ENCODE results near the gene AMMECR1. TPM values are rescaled to one million over a fixed set of nuclear protein-coding genes. Genes with fewer than 3 reads are reported as not detected.

AMMECR1 gene
- total and polyA plus RNA-seq, 2 of the 8 experiments (the other 6 are each of a cell fraction or from before 2014, with no cell fraction given) = 10.2 to 21.2 TPM

GRCh38 chrX:110326712-110327111 lies 8.8 kb upstream of the AMMECR1 start:
- Histone ChIP-seq H3K79me1 (ENCODE audit: low read depth, low read length) (no peaks in the 10 kb centered on the region), H3K4ac (replicated peaks; ENCODE audit: insufficient read length, low read depth, low read length) (no peak overlapping the region), H4K91ac (replicated peaks; ENCODE audit: insufficient read length, low read length) (no peak overlapping the region), H3K56ac (replicated peaks; ENCODE audit: insufficient read length, low read depth, low read length) (no peak overlapping the region), H3K9ac (replicated peaks in 1 of 4; ENCODE audit: extremely low read depth in 1 of 4, low read depth in 3 of 4, low read length in 3 of 4) (no peak overlapping the region), H3K23me2 (ENCODE audit: low read depth, low read length) (no peaks in the 10 kb centered on the region), H3K9me3 (ENCODE audit: insufficient read depth in 2 of 2, low read depth in 1 of 2, low read length in 1 of 2) (no peaks in the 10 kb centered on the region), H3K14ac (ENCODE audit: insufficient read length) (no peak overlapping the region), H3K23ac (ENCODE audit: insufficient read length) (no peak overlapping the region), H4K8ac (ENCODE audit: extremely low read depth, insufficient read depth, low read length) (no peak overlapping the region), H4K20me1 (replicated peaks in 1 of 2; ENCODE audit: control insufficient read depth in 1 of 2, insufficient read depth in 2 of 2, low read length in 2 of 2) (no peaks in the 10 kb centered on the region), H4K5ac (ENCODE audit: insufficient read length, low read depth, low read length) (no peak overlapping the region), H3K79me2 (ENCODE audit: control insufficient read depth in 1 of 2, insufficient read depth in 2 of 2, low read length in 2 of 2) (no peaks in the 10 kb centered on the region), H3K18ac (ENCODE audit: extremely low read depth, low read length) (no peak overlapping the region), H3K4me2 (ENCODE audit: insufficient read depth in 1 of 2, low read depth in 2 of 2, low read length in 2 of 2) (no peak overlapping the region), H2BK120ac (replicated peaks; ENCODE audit: low read depth, low read length) (no peak overlapping the region), H2BK12ac (ENCODE audit: low read depth, low read length) (no peak overlapping the region), H3K27me3 (replicated peaks in 1 of 4; ENCODE audit: control insufficient read depth in 3 of 4, extremely low read depth in 1 of 4, insufficient read depth in 3 of 4, low read length in 3 of 4) (no peaks in the 10 kb centered on the region), H3K27ac (ENCODE audit: low read depth, low read length) (no peak overlapping the region), H2BK15ac (ENCODE audit: low read length) (no peak overlapping the region), H3K4me3 (ENCODE audit: extremely low read depth in 1 of 4, insufficient read depth in 2 of 4, low read depth in 3 of 4, low read length in 4 of 4) (no peak overlapping the region), H2BK5ac (ENCODE audit: low read depth, low read length) (no peak overlapping the region), H2AK5ac (ENCODE audit: low read depth, low read length) (no peak overlapping the region), H3K4me1 (replicated peaks in 1 of 4; ENCODE audit: control insufficient read depth in 3 of 4, insufficient read depth in 4 of 4, low read length in 3 of 4) (no peaks in the 10 kb centered on the region; a peak in 1 of 7 replicates), H2AFZ (ENCODE audit: low read length) (no peak overlapping the region), H2BK20ac (ENCODE audit: low read length) (no peak overlapping the region), H3K36me3 (ENCODE audit: control insufficient read depth in 2 of 4, insufficient read depth in 4 of 4, low read length in 3 of 4) (no peaks in the 10 kb centered on the region)
- DNase-seq (ENCODE audit: low read depth in 1 of 2, low spot score in 2 of 2) (no peak), FAIRE-seq (no peak)
- WGBS, 2 experiments (ENCODE audit: extremely low coverage in 1 of 2, insufficient coverage in 1 of 2, insufficient read length in 1 of 2, insufficient replicate concordance in 2 of 2, low coverage in 1 of 2, low lambda C conversion rate in 2 of 2, missing lambda C conversion rate in 1 of 2) = 90% methylated on average over 4 of the region's 4 CpGs; no CpG with 5 or more reads in 1 of the 2 experiments
- ChIA-PET POLR2A (ENCODE audit: partially characterized antibody) (no interaction called here), CTCF (ENCODE audit: partially characterized antibody) (no interaction called here)
- TF ChIP-seq BCL11A (IDR thresholded peaks at IDR 0.05; ENCODE audit: low read depth in 2 of 2, low read length in 2 of 2) = no peak
- TF ChIP-seq CREB1 (IDR thresholded peaks at IDR 0.05) = no peak
- TF ChIP-seq NRF1 (IDR thresholded peaks at IDR 0.05; ENCODE audit: low read depth, low read length) = no peak
- TF ChIP-seq, protein P1, sequence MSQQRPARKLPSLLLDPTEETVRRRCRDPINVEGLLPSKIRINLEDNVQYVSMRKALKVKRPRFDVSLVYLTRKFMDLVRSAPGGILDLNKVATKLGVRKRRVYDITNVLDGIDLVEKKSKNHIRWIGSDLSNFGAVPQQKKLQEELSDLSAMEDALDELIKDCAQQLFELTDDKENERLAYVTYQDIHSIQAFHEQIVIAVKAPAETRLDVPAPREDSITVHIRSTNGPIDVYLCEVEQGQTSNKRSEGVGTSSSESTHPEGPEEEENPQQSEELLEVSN (IDR thresholded peaks at IDR 0.05) = no peak
- no peak for TF ChIP-seq RNF2 (IDR thresholded peaks at IDR 0.05; ENCODE audit: borderline replicate concordance, low read depth, low read length, missing control alignments, poor library complexity, severe bottlenecking)
- TF ChIP-seq BACH1 (IDR thresholded peaks at IDR 0.05; ENCODE audit: low read length) = no peak
- TF ChIP-seq CTBP2 (IDR thresholded peaks at IDR 0.05; ENCODE audit: borderline replicate concordance, insufficient read depth, insufficient read length, low read length) = no peak
- TF ChIP-seq ATF2 (IDR thresholded peaks at IDR 0.05; ENCODE audit: low read length) = no peak
- TF ChIP-seq TBP (IDR thresholded peaks at IDR 0.05; ENCODE audit: low read depth, low read length) = no peak
- no peak for TF ChIP-seq TEAD4 (IDR thresholded peaks at IDR 0.05; ENCODE audit: low read depth, low read length)
- TF ChIP-seq USF2 (IDR thresholded peaks at IDR 0.05; ENCODE audit: low read length) = no peak
